Nephron progenitor cell (in vitro differentiated cells): ENCODE data around the gene GRIK3.

Experiments
- DNase-seq: peaks from one replicate; pipeline ENCODE4 v3.0.0; 2021
- H3K27ac Mint-ChIP-seq: 2 replicates; pipeline ENCODE4 v1.8.0; 2021; ENCODE audit warnings: mild to moderate bottlenecking, moderate library complexity, mixed read lengths
- H3K27me3 Mint-ChIP-seq: 2 replicates; pipeline ENCODE4 v1.8.0; 2021; ENCODE audit warnings: mild to moderate bottlenecking, low read depth, mixed read lengths; ENCODE audit not compliant: poor library complexity
- H3K36me3 Mint-ChIP-seq: 2 replicates; pipeline ENCODE4 v1.8.0; 2021; ENCODE audit warnings: low read depth, mixed read lengths
- H3K4me1 Mint-ChIP-seq: 2 replicates; pipeline ENCODE4 v1.8.0; 2021; ENCODE audit warnings: mixed read lengths
- H3K4me3 Mint-ChIP-seq: 2 replicates; pipeline ENCODE4 v1.8.0; 2021; ENCODE audit warnings: mild to moderate bottlenecking, moderate library complexity, mixed read lengths
- H3K9me3 Mint-ChIP-seq: 2 replicates; pipeline ENCODE4 v1.8.0; 2021; ENCODE audit warnings: mild to moderate bottlenecking, moderate library complexity, mixed read lengths
- TF ChIP-seq, protein P1 (sequence below): fragments of 200-600 bp; sonication (generic); IDR thresholded peaks from 2 replicates; pipeline ENCODE4 v1.5.0; 2021; ENCODE audit warnings: antibody characterized with exemption

The GRIK3 gene

GRCh38 chr1:36869826-36870225 lies 164.5 kb downstream of the GRIK3 start:
- no peaks in the 10 kb centered on the region for H3K36me3 Mint-ChIP-seq
- peaks cover 27% of the 10 kb centered on the region for H3K27me3 Mint-ChIP-seq
- H3K4me1 Mint-ChIP-seq, result peaks cover 19% of the 10 kb centered on the region
- no peak for DNase-seq
- no peaks in the 10 kb centered on the region for H3K9me3 Mint-ChIP-seq
- H3K4me3 Mint-ChIP-seq, result no peak overlapping the region
- H3K27ac Mint-ChIP-seq, result no peak overlapping the region
- TF ChIP-seq, protein P1, sequence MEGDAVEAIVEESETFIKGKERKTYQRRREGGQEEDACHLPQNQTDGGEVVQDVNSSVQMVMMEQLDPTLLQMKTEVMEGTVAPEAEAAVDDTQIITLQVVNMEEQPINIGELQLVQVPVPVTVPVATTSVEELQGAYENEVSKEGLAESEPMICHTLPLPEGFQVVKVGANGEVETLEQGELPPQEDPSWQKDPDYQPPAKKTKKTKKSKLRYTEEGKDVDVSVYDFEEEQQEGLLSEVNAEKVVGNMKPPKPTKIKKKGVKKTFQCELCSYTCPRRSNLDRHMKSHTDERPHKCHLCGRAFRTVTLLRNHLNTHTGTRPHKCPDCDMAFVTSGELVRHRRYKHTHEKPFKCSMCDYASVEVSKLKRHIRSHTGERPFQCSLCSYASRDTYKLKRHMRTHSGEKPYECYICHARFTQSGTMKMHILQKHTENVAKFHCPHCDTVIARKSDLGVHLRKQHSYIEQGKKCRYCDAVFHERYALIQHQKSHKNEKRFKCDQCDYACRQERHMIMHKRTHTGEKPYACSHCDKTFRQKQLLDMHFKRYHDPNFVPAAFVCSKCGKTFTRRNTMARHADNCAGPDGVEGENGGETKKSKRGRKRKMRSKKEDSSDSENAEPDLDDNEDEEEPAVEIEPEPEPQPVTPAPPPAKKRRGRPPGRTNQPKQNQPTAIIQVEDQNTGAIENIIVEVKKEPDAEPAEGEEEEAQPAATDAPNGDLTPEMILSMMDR, result no peak

GRCh38 chr1:36869054-36869453 lies 165.3 kb downstream of the GRIK3 start:
- Mint-ChIP-seq H3K4me1 (peaks cover 19% of the 10 kb centered on the region), H3K9me3 (no peaks in the 10 kb centered on the region), H3K4me3 (no peak overlapping the region), H3K36me3 (no peaks in the 10 kb centered on the region), H3K27ac (no peak overlapping the region), H3K27me3 (peaks cover 24% of the 10 kb centered on the region)
- TF ChIP-seq, protein P1, result no peak
- DNase-seq, result no peak

DNA sequence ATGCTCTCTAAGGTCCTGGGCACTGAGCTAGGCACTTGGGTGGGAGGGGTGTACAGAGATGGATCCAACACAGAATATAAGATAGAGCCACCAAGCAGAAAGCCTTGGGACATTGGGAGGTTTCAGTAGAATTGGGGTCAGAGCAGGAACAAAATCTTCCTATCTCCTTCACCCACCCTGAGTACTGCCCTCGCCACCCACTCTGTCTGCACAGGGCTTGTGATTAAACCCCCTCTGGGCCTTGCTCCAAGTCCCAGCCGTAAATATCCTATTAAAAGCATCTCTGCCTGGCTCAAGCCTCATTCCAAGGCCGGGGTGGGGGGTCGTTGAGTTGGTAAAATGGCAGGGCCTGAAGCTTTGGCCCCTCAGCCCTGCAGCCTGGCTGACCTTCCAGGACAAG lies 166.7 kb downstream of the GRIK3 start:
- Mint-ChIP-seq H3K9me3 (no peaks in the 10 kb centered on the region), H3K4me3 (no peak overlapping the region), H3K4me1 (peaks cover 14% of the 10 kb centered on the region), H3K27me3 (peaks cover 14% of the 10 kb centered on the region), H3K36me3 (no peaks in the 10 kb centered on the region), H3K27ac (no peak overlapping the region)
- no peak for DNase-seq
- TF ChIP-seq, protein P1, result no peak

GRCh38 chr1:36866169-36866814 lies 168.0 kb downstream of the GRIK3 start:
- DNase-seq, result no peak
- no peaks in the 10 kb centered on the region for H3K36me3 Mint-ChIP-seq
- TF ChIP-seq, protein P1, result no peak
- H3K9me3 Mint-ChIP-seq, result no peaks in the 10 kb centered on the region
- H3K27ac Mint-ChIP-seq, result no peak overlapping the region
- H3K4me1 Mint-ChIP-seq, result peaks cover 1% of the 10 kb centered on the region
- no peak overlapping the region for H3K4me3 Mint-ChIP-seq
- peaks cover 3% of the 10 kb centered on the region for H3K27me3 Mint-ChIP-seq

GRCh38 chr1:36865602-36865900 lies 168.8 kb downstream of the GRIK3 start:
- Mint-ChIP-seq H3K4me1 (no peaks in the 10 kb centered on the region), H3K4me3 (no peak overlapping the region), H3K9me3 (no peaks in the 10 kb centered on the region), H3K36me3 (no peaks in the 10 kb centered on the region), H3K27me3 (peaks cover 4% of the 10 kb centered on the region), H3K27ac (no peak overlapping the region)
- no peak for DNase-seq
- TF ChIP-seq, protein P1, result no peak

DNA sequence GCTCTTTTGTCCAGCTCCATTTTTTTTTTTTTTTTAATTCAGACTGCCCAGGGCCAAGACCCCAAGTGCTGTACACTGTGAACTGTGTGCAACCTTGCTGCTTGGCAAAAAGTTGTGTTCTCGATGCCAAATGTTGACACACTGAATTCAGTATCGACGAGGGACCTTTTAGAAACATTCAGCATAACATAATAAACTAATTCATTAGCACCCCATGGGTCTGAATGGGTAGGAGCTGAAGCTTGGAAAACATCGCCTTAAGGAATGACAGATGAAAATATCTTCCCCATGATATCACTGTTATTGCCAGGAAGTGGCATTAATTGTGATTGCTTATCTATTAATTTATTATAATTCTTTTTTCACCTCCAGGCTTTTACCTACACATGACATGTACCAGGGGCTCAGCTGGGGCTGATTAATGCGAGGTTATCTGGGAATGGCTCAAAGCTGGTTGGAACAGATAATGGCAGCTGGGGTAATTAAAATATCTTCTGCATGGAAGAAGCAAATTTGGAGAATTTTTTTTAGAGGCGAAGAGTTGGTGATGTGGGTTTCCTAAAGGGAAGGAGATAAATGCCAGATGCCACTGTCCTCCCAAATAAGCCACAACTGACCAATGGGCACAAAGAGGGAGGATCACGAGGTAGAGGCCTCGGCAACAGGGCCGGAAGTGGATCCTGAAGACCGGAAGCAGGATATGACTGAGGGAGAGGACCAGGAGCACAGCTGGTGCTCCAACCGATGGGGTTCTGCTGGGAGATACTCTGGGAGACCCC lies 169.3 kb downstream of the GRIK3 start:
- no peaks in the 10 kb centered on the region for H3K9me3 Mint-ChIP-seq
- TF ChIP-seq, protein P1, result no peak
- no peak overlapping the region for H3K27ac Mint-ChIP-seq

More for the DNA sequence above, 169.3 kb downstream of the GRIK3 start:
- Mint-ChIP-seq H3K4me3 (no peak overlapping the region), H3K27me3 (peaks cover 4% of the 10 kb centered on the region), H3K36me3 (no peaks in the 10 kb centered on the region), H3K4me1 (no peaks in the 10 kb centered on the region)
- no peak for DNase-seq
